Vagina (tissue), 2 donors: ENCODE measurements around the gene SCFD2.

Experiments used
- CTCF ChIP-seq, 3 experiments: fragments of 450-650 bp in 2 of 3; fragments of 200-600 bp in 1 of 3; sonication (generic) in 1 of 3; IDR thresholded peaks; one replicate each; pipeline ENCODE4 v1.5.1; 2017 to 2019; ENCODE audit warnings: antibody characterized with exemption in 3 of 3, mild to moderate bottlenecking in 2 of 3, moderate library complexity in 2 of 3
- POLR2A ChIP-seq, 2 donors: fragments of 450-650 bp; IDR thresholded peaks; one replicate each; pipeline ENCODE4 v1.6.1; 2017; ENCODE audit warnings: antibody characterized with exemption in 2 of 2, mild to moderate bottlenecking in 2 of 2, moderate library complexity in 2 of 2
- POLR2AphosphoS5 ChIP-seq, 2 donors: sonication (generic); formaldehyde crosslinking; IDR thresholded peaks; one replicate each; pipeline ENCODE4 v1.9.0; 2017; ENCODE audit warnings: antibody characterized with exemption in 2 of 2, mild to moderate bottlenecking in 2 of 2, low read depth in 1 of 2; ENCODE audit not compliant: insufficient read depth in 1 of 2

- no peak for TF ChIP-seq CTCF (IDR thresholded peaks at IDR 0.05)
- no peak for TF ChIP-seq POLR2A (IDR thresholded peaks at IDR 0.05)
- TF ChIP-seq POLR2AphosphoS5 (IDR thresholded peaks at IDR 0.05; ENCODE audit: insufficient read depth in 1 of 2, low read depth in 1 of 2): no peak
These were observed 214.4 kb downstream of the SCFD2 start for GRCh38 chr4:53151489-53151788.
